ENCODE results near the gene TRIM15.

GRCh38 chr6:30213667-30213956 is 50.3 kb downstream of the TRIM15 start:
- TF ChIP-seq CTCF (IDR thresholded peaks at IDR 0.05) (no peak), EP300 (IDR thresholded peaks at IDR 0.05) (no peak), POLR2A (IDR thresholded peaks at IDR 0.05) (no peak)

Data from stomach (tissue), 4 donors.